Measurements from ENCODE around the gene SLC12A8.

DNA sequence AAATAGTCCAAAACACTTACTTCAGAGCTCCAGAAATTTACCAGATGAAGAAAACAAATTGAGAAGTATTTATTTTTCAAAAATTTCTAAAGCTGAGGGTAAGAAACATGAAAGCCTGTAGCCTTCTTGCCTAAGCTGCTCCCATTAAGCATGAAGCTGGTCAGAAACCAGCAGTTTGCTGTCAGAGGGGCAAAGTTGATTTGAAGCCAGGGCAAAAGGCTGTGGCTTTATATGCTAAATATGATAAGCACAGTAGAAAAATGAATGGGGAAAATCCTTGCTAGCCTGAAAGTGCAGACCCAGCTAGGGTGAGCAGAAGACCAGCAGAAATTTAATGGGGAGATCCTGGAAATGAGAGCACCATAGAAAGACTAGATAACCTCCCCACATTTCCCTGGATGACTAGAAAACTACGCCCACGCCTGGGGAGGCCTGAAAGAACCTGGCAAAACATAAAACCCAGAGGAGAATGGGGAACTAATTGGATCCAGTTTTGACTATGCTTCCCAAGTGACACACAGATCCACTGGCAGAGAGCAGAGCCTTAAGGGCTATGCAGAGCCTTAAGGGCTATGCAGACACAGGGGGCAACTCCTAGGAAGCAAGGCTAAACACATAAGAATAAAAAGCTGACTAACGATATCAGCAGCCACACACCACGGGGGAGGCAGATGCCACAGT lies 113.8 kb downstream of the SLC12A8 start:
- TF ChIP-seq POLR2A (IDR thresholded peaks at IDR 0.05; ENCODE audit: low read depth, low read length): no peak
- no peak for TF ChIP-seq POLR2AphosphoS5 (IDR thresholded peaks at IDR 0.05; ENCODE audit: low read depth, low read length)

All from GM12892 (cell line).